Stimulated activated CD8-positive, alpha-beta memory T cell treated with anti-CD3 and anti-CD28 coated beads, Interleukin-4, amount 100 ng/mL, for 24 hours (primary cell): Measurements from ENCODE around the gene CARMIL3.
A peak's percentile ranks its signal among the peaks of the same experiment; 100 is the strongest.
"Not testable (repeated sequence)": the region's sequence is repeated elsewhere in the genome, so short reads cannot be mapped to it uniquely, and the experiment has no call there.

Source experiments
- DNase-seq: peaks from one replicate; pipeline ENCODE4 v3.0.0-alpha.2; 2020; ENCODE audit warnings: low read depth

Gene CARMIL3

DNA sequence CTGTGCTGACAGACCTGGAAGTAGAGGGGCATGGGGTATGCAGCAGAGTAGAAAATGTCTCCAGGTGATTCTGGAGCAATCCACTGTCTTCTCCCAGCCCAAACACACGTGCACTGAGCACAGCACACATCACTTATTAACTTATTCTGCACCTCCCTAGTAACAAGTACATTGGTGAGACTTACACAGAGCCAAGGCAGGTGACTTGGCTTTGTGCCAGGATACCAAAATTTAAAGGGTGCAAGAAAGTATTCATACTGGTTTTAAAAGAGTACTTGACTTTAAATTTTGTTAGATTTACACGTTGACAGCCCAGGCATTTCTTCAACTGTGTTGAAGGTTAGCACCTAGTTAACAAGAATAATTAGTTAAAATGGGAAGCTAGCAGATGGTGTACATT lies 11.1 kb upstream of the CARMIL3 start:
- DNase-seq, result no peak

DNA sequence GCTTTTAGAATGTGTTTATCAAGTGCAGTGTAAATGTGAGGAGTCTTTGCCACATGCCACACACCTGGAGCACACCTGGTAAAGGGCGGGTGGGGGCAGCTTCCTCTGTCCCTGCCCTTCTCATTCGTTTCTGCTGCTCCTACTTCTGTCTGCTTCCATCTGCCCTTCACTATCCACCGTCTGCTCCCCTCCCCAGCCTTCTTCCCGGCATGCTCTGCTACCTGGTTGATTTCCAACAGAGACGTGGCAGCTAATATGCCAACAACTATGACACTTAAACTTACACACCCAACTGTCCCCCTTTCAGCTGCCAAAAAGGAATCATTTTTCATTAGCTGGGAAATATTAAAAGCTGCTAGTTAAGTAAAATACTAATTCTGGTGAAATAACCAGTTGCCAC lies 9.1 kb upstream of the CARMIL3 start:
- DNase-seq, result no peak

DNA sequence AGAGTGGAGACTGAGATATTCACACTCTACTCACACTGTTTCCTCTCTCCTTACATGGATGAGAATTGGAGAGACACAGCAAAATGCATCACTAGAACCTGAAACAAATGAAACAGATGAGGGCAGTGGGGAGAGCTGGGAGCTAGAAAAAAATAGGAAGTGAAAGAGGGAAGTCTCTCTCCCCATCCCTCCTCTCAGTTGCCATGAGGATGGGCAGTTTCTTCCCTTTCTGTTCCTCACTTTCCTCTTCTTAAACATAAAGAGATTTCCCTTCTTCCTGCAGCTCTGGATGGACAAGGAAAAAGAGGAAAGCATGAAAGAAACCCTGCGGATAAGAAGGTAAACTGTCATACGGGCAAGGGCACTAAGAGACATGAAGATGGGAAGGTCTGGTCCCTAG lies 2.8 kb upstream of the CARMIL3 start:
- not testable (repeated sequence) for DNase-seq

DNA sequence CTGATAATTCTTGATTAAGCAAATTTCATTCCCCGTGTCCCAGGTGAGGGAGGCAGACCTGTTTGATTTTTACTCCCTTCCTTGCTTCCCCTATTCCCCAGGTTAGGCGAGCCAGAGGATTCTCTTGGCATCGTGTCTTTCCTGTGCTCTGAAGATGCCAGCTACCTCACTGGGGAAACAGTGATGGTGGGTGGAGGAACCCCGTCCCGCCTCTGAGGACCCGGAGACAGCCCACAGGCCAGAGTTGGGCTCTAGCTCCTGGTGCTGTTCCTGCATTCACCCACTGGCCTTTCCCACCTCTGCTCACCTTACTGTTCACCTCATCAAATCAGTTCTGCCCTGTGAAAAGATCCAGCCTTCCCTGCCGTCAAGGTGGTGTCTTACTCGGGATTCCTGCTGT lies 1.1 kb upstream of the CARMIL3 start:
- DNase-seq, result not testable (repeated sequence)

DNA sequence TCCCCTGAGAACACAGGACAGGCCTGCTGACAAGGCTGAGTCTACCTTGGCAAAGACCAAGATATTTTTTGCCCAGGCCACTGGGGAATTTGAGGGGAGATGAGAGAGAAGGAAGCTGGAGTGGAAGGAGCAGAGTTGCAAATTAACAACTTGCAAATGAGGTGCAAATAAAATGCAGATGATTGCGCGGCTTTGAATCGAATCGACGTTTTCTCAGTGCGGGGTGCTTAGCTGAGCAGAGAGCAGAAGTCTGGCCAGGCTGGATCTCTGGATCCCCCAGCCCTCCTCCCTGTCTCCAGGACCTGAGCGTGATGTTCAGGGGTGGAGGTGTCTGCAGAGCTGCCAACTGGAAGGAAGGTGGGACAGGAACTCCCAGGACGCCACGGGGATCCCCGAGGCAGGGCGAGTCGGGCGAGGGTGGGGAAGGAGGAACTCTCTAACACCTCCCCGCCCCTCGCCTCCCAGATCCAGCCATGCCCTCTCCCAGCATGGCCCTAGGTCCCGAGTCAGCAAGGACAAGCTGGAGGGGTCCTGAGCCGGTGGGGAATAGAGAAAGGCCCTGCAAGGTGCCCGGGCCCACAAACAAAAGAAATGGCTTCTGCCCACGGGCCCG lies 527 bp upstream of the CARMIL3 start:
- no peak for DNase-seq

DNA sequence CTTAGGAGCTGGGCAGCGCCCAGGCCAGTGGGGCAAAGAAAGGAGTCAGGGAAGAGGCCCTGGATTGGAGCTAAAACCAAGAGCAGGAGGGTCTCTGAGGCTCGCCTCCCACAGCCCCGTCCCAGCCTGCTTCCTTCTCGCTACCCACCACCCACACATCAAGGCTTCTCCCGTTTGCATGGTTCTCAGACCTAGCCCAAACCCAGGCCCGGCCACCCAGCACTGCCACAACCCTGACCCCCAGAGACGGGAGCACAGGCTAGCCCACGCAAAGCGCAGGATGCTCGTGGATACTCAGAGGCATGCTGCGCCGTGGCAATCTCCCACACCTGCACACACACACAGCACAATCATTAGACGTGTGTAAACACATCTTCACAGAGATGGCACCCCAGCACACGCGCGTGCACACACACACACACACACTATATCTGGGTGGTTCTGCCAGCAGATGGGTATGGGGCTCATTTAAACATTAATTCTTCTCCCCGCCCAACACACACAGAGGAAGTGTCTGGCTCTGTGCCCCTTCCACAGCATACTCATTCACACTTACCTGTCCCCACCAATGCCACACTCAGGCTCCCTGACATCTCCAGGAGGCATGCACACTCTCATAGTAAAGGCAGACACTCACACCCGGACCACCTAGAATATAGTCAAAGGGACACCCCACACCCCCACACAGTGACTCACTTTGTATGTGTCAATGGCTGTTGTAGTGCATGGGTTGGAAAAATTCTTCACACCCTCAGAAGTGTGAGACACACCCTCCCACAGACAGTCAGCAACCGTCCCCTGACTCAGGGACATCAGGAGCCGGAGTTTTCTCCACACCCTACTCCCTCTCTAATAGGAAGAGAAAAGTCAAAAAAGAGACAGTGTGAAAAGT lies 1.1 kb downstream of the CARMIL3 start:
- peak; percentile 66 for DNase-seq

DNA sequence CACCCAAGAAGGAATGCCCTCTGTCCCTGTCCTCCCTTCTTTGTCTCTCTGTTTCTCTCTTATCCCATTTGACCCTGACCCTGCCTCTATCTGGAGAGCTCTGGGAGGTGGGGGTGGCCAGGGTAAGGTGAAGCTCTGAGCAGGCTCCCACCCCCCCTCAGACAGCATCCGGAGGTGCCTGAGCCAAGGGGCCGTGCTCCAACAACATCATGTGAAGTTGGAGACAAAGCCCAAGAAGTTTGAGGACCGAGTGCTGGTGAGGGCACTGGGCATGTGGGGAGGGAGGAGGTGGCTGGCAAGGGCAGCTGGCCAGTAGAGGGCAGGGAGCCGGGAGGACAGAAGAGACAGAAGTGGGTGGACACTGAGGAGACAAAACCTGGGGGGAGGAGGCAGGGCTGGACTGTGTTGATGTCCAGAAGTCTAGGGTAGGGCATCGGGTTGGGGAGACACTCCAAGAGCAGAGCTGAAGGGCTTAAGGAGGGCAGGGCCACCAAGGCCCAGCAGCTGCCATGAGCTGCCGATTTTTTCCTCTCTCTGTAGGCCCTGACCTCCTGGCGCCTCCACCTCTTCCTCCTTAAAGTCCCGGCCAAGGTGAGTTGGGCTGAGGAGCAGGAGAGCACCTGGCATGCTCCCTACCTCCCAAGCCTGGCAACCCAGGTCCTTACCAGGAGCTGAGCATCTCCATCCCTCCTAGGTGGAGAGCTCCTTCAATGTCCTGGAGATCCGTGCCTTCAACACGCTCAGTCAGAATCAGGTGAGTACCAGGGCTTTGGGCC lies 1.9 kb downstream of the CARMIL3 start:
- no peak for DNase-seq

DNA sequence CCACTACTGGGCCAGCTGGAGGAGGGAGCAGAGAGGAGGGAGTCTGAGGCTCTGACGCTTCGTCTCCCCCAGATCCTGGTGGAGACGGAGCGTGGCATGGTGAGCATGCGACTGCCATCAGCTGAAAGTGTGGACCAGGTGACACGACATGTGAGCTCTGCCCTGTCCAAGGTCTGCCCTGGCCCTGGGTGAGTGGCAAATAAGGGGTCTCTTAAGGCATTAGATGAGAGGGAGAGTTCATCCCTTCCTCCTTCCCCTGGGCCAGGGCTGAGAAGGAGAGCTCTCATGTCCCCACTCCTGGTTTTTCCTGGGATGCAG lies 2.5 kb downstream of the CARMIL3 start:
- no peak for DNase-seq

DNA sequence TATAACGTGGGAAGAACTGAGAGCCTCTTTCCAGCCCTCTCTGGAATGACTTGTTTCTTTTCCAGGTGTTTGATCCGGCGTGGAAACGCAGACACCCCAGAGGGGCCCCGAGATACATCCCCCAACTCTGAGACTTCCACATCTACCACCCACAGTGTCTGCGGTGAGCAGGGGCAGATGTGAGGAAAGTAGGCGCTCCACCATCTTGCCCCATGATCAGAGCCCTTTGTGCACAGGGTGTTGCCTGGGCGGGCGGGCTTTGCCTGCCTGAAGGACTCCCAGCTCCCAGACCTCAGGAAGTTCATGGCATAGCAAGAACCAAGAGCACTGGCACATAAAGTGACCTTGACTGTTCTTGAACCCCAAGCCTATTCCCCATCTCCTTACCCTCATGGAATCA lies 2.8 kb downstream of the CARMIL3 start:
- no peak for DNase-seq

DNA sequence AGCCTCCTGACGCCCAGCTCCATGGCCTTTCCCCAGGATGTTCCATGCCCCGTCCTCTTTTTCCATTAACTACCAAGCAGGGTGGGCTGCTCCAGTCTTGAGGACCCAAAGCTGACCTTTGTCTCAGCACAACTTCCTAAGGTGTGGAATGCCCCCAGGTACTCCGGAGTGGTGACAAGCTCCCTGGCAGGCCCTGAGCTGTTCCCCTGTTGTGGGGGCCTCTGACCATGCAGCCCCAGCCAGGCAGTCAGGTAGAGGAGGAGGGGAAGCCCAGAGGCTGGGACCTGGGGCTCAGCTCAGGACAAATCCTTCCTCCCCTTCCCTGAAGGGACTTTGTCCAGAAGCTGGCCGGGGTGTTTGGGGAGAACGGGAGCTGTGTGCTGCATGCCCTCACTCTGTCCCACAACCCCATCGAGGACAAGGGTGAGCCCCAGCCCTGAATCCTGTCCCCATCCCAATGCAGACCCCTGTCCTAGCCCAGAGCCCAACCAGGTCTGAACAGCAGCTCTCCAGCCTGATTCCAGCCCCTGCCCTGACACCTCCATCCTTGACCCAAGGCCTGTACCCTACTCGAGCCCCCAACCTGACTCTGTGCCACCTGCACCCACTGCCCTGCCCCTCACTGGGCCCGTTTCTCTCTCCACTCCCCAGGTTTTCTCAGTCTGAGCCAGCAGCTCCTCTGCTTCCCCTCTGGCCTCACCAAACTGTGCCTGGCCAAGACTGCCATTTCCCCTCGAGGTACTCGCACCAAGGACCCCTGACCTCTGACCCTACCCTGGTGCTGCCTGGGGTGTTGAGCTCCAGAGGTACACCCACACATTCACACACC lies 4.4 kb downstream of the CARMIL3 start:
- DNase-seq, result no peak

DNA sequence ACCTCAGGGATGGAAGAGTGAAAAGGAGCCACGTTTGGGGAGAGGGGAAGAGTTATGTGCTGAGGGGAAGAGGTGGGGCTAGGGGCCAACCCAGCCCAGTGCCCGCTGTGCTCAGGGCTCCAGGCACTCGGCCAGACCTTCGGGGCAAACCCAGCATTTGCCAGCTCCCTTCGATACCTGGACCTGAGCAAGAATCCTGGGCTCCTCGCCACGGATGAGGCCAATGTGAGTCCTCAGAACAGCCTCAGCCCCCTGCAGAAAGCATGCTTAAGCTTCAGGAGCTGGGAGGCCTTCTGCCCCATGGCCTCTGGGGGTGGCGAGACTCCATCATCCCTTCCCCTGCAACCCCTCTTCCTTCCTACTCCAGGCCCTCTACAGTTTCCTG lies 5.0 kb downstream of the CARMIL3 start:
- no peak for DNase-seq

DNA sequence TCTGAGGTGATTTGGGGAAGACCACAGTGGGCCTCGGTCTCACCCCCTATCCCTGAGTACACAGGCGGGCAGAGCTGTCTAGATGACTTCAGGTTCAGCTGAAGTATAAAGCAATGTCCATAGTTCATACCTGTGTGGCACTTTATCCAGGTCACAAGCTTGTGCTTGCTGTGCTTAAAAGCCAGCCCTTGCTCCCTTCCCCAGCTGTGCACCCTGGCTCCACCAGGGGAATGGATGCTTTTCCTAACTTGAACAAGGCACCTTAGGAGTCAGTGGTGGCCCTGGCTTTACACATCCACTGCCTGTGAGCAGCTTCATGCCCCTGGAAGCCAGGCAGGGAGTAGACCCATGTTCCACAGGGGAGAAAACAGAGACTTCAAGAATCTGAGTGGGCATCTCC lies 5.5 kb downstream of the CARMIL3 start:
- DNase-seq, result no peak

DNA sequence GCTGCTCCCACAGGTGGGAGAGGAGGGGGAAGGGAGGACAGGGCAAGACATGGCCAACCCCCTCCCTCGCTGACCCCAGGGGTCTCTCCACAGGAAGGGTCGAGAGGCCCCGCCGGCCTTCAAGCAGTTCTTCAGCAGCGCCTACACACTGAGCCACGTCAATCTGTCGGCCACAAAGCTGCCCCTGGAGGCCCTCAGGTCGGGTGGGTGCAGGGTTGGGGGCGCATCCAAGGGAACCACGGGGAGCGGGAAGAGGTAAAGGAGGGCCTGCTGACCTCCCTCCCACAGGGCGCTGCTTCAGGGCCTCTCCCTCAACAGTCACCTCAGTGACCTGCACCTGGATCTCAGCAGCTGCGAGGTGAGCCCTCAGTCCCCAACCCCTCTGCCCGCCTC lies 6.1 kb downstream of the CARMIL3 start:
- no peak for DNase-seq

DNA sequence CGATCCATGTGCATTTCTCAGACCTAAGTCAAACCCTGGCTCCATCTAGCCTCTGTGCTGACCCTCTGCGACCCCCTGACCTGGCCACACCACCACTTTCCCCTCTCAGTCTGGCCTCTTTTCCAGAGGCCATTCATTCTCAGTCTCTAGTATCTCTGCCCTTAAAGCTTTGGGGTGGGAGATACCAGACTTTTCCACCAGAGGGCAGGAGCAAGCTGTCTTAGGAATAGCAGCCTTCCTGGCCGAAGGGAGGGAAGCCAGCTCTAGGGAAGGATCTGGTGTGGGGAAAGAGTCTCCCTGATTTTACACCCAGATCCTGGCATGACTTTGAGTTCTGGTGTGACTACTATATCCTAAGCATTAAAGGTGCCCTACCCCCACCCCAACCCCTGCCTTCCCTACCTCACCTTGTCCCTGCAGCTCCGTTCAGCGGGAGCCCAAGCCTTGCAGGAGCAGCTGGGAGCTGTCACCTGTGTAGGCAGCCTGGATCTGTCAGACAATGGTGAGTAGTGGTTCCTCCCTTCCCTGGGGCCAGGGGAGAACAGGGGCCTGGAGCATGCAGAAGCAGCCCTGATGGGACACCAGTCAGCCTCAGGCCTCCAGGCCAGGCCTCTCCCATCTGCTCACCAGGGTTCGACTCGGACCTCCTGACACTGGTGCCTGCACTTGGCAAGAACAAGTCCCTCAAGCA lies 6.6 kb downstream of the CARMIL3 start:
- DNase-seq, result no peak

DNA sequence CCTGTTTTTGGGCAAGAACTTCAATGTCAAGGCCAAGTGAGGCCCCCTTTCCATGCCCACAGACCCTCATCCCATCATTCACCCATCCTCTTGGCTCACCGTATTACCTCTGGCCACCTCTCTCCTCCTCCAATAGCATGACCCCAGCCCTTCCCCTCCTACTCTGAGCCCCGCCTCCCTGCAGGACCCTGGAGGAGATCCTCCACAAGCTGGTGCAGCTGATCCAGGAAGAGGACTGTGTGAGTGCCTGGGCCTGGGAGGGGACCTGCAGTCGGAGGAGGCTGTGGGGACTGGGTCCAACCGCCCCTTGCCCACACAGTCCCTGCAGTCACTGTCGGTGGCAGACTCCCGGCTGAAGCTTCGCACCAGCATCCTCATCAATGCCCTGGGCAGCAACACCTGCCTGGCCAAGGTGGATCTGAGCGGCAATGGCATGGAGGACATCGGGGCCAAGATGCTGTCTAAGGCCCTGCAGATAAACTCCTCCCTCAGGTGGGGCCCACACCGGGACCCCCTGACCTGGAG lies 7.2 kb downstream of the CARMIL3 start:
- DNase-seq, result no peak

DNA sequence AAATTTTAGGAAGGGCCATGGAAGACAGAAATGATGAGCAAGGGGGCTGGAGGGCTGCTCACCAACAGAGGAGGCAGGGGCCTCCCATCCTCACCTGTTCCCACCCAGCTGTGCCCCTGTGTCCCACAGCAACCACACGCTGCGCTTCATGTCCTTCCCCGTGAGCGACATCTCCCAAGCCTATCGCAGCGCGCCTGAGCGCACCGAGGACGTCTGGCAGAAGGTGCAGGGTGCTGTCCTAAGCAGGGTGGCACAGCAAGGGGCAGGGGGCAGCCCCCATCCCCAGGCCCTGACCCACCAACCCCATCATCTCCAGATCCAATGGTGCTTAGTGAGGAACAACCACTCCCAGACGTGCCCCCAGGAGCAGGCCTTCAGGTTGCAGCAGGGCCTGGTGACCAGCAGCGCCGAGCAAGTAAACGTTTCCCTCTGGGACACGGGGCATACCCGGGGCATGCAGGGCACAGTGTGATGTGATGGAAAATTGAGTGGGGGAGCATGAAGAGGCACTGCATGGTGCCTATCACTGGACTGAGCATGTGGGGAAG lies 8.1 kb downstream of the CARMIL3 start:
- DNase-seq, result no peak

DNA sequence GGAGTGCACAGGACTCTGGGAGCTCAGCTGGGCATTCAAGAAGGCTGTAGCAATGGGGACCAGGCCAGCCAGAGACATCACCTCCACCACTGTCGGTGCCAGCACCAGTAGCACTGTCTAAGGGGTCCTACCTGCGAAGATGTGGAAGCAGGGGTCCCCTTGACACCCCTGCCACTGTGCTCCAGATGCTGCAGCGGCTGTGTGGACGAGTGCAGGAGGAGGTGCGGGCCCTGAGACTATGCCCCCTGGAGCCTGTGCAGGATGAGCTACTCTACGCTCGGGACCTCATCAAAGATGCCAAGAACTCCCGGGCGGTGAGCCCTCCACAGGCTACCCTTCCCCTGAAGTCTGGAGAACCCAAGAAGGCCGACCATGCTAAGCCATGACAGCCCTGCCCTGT lies 8.6 kb downstream of the CARMIL3 start:
- DNase-seq, result no peak

DNA sequence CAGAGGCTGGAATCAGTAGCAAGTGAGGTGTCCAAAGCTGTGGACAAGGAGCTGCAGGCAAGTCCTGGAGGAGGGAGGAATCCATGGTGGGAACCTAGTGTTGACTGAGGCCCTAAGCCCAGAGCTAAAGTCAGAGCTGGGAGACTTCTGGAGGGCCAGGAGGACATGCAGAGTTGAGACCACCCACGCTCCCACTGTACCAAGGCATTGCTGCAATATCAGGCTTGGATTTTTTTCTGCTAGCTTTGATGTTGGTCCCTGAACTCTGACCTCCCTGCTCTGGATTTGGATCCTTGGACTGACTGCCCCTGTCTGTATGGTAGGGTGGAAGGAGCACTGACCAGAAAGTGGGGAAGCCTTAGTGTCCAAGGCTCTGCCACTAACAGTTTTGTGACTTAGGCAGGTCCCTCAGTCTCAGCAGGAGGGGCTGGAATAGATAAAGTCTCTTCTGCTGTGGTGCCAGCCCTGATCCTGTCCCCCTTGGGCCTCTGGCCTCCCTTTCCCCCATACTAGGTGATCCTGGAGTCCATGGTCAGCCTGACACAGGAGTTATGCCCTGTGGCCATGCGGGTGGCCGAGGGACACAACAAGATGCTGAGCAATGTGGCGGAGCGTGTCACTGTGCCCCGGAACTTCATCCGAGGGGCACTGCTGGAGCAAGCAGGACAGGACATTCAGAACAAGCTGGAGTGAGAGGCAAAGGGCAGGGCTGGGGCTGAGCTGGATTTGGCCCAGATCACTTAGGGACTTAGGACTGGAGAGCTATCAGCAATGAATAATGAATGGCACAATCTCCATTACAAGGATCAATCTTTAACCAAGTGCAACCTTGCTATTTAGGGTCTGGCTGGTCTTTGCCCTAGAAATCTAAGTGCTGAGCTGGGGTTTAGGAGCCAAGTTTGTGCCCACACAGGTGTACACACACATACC lies 9.4 kb downstream of the CARMIL3 start:
- no peak for DNase-seq

DNA sequence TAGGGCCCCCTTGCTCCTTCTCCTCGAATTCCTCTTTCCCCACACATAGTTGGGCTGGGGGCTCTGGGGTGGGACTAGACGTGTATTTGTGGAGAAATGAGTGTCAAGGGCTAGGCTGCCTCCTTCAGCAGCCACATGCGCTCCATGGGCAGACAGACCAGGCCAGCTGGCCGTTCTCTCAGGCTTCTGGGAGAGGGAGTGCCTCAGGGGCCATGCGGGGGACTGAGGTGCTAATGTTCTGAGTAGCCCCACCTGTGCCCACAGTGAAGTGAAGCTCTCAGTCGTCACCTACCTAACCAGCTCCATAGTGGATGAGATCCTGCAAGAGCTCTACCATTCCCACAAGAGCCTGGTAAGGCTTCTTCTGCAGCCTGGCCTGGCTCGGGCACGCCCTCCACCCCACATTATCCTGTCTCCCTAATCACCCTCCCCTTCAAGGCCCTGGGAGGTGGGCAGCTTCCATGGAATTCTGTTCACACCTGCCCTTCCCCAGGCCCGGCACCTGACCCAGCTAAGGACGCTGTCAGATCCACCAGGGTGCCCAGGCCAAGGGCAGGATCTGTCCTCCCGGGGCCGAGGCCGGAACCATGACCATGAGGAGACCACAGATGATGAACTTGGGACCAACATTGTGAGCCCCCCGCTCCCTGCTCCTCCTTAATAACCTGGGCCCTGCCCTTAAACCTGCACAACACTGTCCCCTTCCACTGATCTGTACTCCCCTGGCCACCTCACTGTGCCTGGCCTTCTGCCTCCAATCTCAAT lies 10.6 kb downstream of the CARMIL3 start:
- DNase-seq, result no peak
